Neural progenitor cell (in vitro differentiated cells): Measurements from ENCODE around the gene SH3BGRL. TPM values are rescaled to one million over a fixed set of nuclear protein-coding genes. Genes with fewer than 3 reads are reported as not detected.

ENCODE experiments used
- DNase-seq: peaks from one replicate; pipeline ENCODE4 v3.0.0-alpha.2; 2016; ENCODE audit warnings: low spot score
- H2AFZ ChIP-seq: fragments of 200-600 bp; sonication (generic); replicated peaks from 2 replicates; pipeline ENCODE4 v1.6.1; 2016; ENCODE audit warnings: antibody characterized with exemption
- H3F3A ChIP-seq: fragments of 200-600 bp; sonication (generic); 2 replicates; pipeline ENCODE4 v1.6.1; 2016; ENCODE audit warnings: antibody characterized with exemption, low read depth
- H3K27ac ChIP-seq: fragments of 200-600 bp; sonication (generic); 2 replicates; pipeline ENCODE4 v1.5.1; 2016; ENCODE audit warnings: mild to moderate bottlenecking
- H3K27me3 ChIP-seq: fragments of 200-600 bp; sonication (generic); 2 replicates; pipeline ENCODE4 v1.6.1; 2016; ENCODE audit warnings: mild to moderate bottlenecking, moderate library complexity
- H3K36me3 ChIP-seq: fragments of 200-600 bp; sonication (generic); 2 replicates; pipeline ENCODE4 v1.5.1; 2016
- H3K4me1 ChIP-seq: fragments of 200-600 bp; sonication (generic); 2 replicates; pipeline ENCODE4 v1.6.1; 2016; ENCODE audit warnings: mixed run types
- H3K4me2 ChIP-seq: fragments of 200-600 bp; sonication (generic); 2 replicates; pipeline ENCODE4 v1.6.1; 2016
- H3K4me3 ChIP-seq: fragments of 200-600 bp; sonication (generic); 2 replicates; pipeline ENCODE4 v1.5.1; 2016
- H3K79me2 ChIP-seq: fragments of 200-600 bp; sonication (generic); 2 replicates; pipeline ENCODE4 v1.6.1; 2016; ENCODE audit warnings: low read depth
- H3K9ac ChIP-seq: fragments of 200-600 bp; sonication (generic); 2 replicates; pipeline ENCODE4 v1.6.1; 2016
- H3K9me3 ChIP-seq: fragments of 200-600 bp; sonication (generic); 2 replicates; pipeline ENCODE4 v1.5.1; 2016; ENCODE audit warnings: low read depth
- H4K20me1 ChIP-seq: fragments of 200-600 bp; sonication (generic); 2 replicates; pipeline ENCODE4 v1.6.1; 2016; ENCODE audit warnings: low read depth
- H3K27ac Mint-ChIP-seq: 3 replicates; pipeline ENCODE4 v1.8.0; 2021; ENCODE audit warnings: mixed read lengths
- H3K27me3 Mint-ChIP-seq: 2 replicates; pipeline ENCODE4 v1.8.0; 2022; ENCODE audit warnings: low read depth, mild to moderate bottlenecking, inconsistent platforms, moderate library complexity, mixed read lengths; ENCODE audit not compliant: insufficient read depth
- H3K36me3 Mint-ChIP-seq: 3 replicates; pipeline ENCODE4 v1.8.0; 2021; ENCODE audit warnings: mixed read lengths
- H3K4me1 Mint-ChIP-seq: 3 replicates; pipeline ENCODE4 v1.8.0; 2021; ENCODE audit warnings: mixed read lengths
- H3K4me3 Mint-ChIP-seq: 3 replicates; pipeline ENCODE4 v1.8.0; 2021; ENCODE audit warnings: mild to moderate bottlenecking, moderate library complexity, mixed read lengths
- H3K9me3 Mint-ChIP-seq: 3 replicates; pipeline ENCODE4 v1.8.0; 2020; ENCODE audit warnings: mixed read lengths
- CTCF ChIP-seq: fragments of 200-600 bp; sonication (generic); IDR thresholded peaks from 2 replicates; pipeline ENCODE4 v1.5.1; 2017; ENCODE audit warnings: antibody characterized with exemption, mild to moderate bottlenecking
- EZH2 ChIP-seq: fragments of 200-600 bp; sonication (generic); IDR thresholded peaks from 2 replicates; pipeline ENCODE4 v1.6.1; 2017; ENCODE audit warnings: antibody characterized with exemption, mild to moderate bottlenecking, moderate library complexity
- EZH2phosphoT487 ChIP-seq: fragments of 200-600 bp; sonication (generic); IDR thresholded peaks from 2 replicates; pipeline ENCODE4 v1.6.1; 2017; ENCODE audit warnings: antibody characterized with exemption
- total RNA-seq: library from RNA; depleted of rRNA; stranded (reverse); fragments of >200 nt; gene quantifications from 2 replicates; pipeline ENCODE4 v1.2.3, GENCODE V29; 2015; ENCODE audit warnings: low replicate concordance

Gene SH3BGRL
- total RNA-seq, 1 donor from 2014 or later, result 127 TPM

GRCh38 chrX:81202943-81203342 lies 1.0 kb downstream of the SH3BGRL start:
- Histone ChIP-seq H3K9ac (no peak overlapping the region), H3K4me3 (peak overlapping the region; percentile 63), H3K4me1 (no peaks in the 10 kb centered on the region), H3K9me3 (peaks cover 7% of the 10 kb centered on the region), H2AFZ (no peak overlapping the region), H4K20me1 (no peaks in the 10 kb centered on the region), H3K36me3 (no peaks in the 10 kb centered on the region), H3F3A (peaks cover 4% of the 10 kb centered on the region), H3K79me2 (peaks cover 55% of the 10 kb centered on the region), H3K27ac (no peak overlapping the region), H3K4me2 (peak overlapping the region; percentile 73), H3K27me3 (no peaks in the 10 kb centered on the region)
- Mint-ChIP-seq H3K27ac (peak overlapping the region; percentile 50), H3K9me3 (peaks cover 14% of the 10 kb centered on the region), H3K27me3 (peaks cover 5% of the 10 kb centered on the region), H3K36me3 (peaks cover 12% of the 10 kb centered on the region), H3K4me3 (peak overlapping the region; percentile 95), H3K4me1 (peaks cover 3% of the 10 kb centered on the region)
- TF ChIP-seq EZH2phosphoT487, result no peak
- TF ChIP-seq CTCF, result no peak
- no peak for TF ChIP-seq EZH2
- DNase-seq, result no peak

GRCh38 chrX:81205551-81205950 lies 3.6 kb downstream of the SH3BGRL start:
- H3K4me1 Mint-ChIP-seq, result peaks cover 3% of the 10 kb centered on the region
- H3K36me3 ChIP-seq, result no peaks in the 10 kb centered on the region
- no peak for TF ChIP-seq EZH2phosphoT487
- TF ChIP-seq EZH2, result no peak
- no peak for TF ChIP-seq CTCF
- H3F3A ChIP-seq, result peaks cover 4% of the 10 kb centered on the region
- H3K4me3 Mint-ChIP-seq, result no peak overlapping the region
- peaks cover 7% of the 10 kb centered on the region for H3K9me3 ChIP-seq
- no peak for DNase-seq
- no peak overlapping the region for H2AFZ ChIP-seq
- H4K20me1 ChIP-seq, result no peaks in the 10 kb centered on the region
- H3K36me3 Mint-ChIP-seq, result peaks cover 14% of the 10 kb centered on the region
- no peak overlapping the region for H3K9ac ChIP-seq
- no peak overlapping the region for H3K4me2 ChIP-seq
- H3K27ac Mint-ChIP-seq, result no peak overlapping the region
- peaks cover 13% of the 10 kb centered on the region for H3K9me3 Mint-ChIP-seq
- H3K4me1 ChIP-seq, result no peaks in the 10 kb centered on the region
- no peak overlapping the region for H3K4me3 ChIP-seq
- H3K27me3 Mint-ChIP-seq, result peaks cover 5% of the 10 kb centered on the region
- peaks cover 60% of the 10 kb centered on the region for H3K79me2 ChIP-seq
- no peaks in the 10 kb centered on the region for H3K27me3 ChIP-seq
- no peak overlapping the region for H3K27ac ChIP-seq

- Mint-ChIP-seq H3K27ac (no peak overlapping the region), H3K4me3 (no peak overlapping the region), H3K4me1 (peaks cover 3% of the 10 kb centered on the region), H3K27me3 (peaks cover 5% of the 10 kb centered on the region), H3K36me3 (peaks cover 21% of the 10 kb centered on the region), H3K9me3 (peaks cover 19% of the 10 kb centered on the region)
- no peaks in the 10 kb centered on the region for H3K4me1 ChIP-seq
- TF ChIP-seq CTCF, result no peak
- no peak overlapping the region for H3K4me3 ChIP-seq
- no peak for DNase-seq
- H3K27ac ChIP-seq, result no peak overlapping the region
- peaks cover 7% of the 10 kb centered on the region for H3K9me3 ChIP-seq
- no peak overlapping the region for H2AFZ ChIP-seq
- no peak overlapping the region for H3K9ac ChIP-seq
- no peaks in the 10 kb centered on the region for H3K27me3 ChIP-seq
- H3K36me3 ChIP-seq, result no peaks in the 10 kb centered on the region
- peaks cover 3% of the 10 kb centered on the region for H3F3A ChIP-seq
- no peaks in the 10 kb centered on the region for H4K20me1 ChIP-seq
- no peak overlapping the region for H3K4me2 ChIP-seq
- H3K79me2 ChIP-seq, result peaks cover 63% of the 10 kb centered on the region
These were observed 4.6 kb downstream of the SH3BGRL start for GRCh38 chrX:81206476-81206875.
